ENCODE data around the gene GOLGA3.
"Not testable (repeated sequence)": the region's sequence is repeated elsewhere in the genome, so short reads cannot be mapped to it uniquely, and the experiment has no call there.

The GOLGA3 gene

DNA sequence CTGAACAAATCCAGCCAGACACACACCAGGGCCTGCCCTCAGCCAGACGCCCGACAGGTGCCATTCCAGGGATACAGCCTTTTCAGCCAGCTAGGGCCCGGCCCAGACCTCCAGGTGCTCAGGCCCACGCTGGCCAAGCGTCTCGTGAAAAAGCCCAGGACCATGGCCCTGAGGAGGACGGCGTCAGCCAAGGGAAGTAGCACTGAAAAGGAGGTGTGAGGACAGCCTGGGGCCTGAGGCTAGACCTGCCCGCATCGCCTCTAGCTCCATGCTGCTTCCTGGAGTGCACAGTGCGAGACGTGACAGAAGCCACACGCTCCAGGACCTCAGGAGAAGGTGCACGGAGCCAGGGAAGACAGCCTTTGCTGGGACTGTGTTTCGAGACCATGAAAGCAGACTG, 29.8 kb downstream of the GOLGA3 start:
- DNase-seq (ENCODE audit: low read depth): no peak
- H3K4me3 ChIP-seq (replicated peaks; ENCODE audit: low read depth, low read length): no peak overlapping the region
- TF ChIP-seq, protein P1, sequence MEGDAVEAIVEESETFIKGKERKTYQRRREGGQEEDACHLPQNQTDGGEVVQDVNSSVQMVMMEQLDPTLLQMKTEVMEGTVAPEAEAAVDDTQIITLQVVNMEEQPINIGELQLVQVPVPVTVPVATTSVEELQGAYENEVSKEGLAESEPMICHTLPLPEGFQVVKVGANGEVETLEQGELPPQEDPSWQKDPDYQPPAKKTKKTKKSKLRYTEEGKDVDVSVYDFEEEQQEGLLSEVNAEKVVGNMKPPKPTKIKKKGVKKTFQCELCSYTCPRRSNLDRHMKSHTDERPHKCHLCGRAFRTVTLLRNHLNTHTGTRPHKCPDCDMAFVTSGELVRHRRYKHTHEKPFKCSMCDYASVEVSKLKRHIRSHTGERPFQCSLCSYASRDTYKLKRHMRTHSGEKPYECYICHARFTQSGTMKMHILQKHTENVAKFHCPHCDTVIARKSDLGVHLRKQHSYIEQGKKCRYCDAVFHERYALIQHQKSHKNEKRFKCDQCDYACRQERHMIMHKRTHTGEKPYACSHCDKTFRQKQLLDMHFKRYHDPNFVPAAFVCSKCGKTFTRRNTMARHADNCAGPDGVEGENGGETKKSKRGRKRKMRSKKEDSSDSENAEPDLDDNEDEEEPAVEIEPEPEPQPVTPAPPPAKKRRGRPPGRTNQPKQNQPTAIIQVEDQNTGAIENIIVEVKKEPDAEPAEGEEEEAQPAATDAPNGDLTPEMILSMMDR (IDR thresholded peaks at IDR 0.05; ENCODE audit: low read length, missing control alignments): no peak

DNA sequence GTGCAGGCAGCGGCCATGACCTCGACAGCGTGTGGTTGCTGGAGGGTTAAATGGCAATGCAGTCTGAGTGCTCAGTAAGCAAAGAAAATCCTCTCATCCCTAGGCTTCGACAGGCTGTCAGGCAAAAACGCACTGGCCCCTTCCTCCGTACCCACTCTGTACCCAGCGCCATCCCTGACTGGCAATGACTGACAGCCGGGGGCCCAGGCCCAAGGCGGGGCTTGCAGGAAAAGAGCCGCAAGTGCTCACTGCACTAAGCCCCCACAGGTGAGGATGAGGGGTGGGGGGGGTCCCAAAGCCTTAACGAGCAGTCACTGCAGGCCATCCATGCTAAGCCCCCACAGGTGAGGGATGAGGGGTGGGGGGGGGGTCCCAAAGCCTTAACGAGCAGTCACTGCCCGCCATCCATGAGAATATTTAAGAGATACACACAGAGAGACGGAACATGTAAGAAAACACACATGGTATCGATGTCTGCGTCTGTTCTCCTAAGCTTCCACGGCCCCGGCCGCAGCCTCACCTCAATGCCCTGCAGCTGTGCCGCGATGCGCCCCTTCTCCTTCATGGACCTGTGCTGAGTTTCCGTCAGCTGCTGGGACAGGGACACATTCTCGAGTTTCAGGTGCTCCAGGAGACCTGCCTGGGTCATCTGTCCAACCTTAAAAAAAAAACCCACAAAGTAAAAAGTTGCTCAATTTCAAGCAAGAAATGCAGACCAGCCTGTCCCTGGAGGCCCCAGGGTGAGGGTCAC, 30.7 kb downstream of the GOLGA3 start:
- TF ChIP-seq, protein P1 (IDR thresholded peaks at IDR 0.05; ENCODE audit: low read length, missing control alignments): no peak
- no peak for DNase-seq (ENCODE audit: low read depth)
- no peak overlapping the region for H3K4me3 ChIP-seq (replicated peaks; ENCODE audit: low read depth, low read length)

DNA sequence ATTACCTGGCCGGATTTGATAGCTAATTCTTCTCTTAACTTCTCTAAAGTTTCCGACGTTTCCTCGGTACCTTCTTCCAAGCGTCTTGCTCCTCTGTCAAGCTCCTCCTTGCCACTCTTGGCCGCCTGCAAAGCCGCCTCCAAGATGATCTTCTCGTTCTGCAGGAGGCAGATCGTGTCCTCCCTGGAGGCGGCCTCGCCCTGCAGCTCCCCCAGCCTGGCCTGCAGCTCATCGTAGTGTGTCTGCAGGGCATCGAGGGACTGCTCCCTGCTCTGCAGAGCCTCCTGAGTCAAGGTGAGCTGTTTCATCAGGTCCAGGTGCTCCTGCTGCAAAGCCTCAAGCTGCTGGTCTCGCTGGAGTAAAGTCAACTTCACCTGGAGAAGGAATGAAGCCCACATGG, 32.8 kb downstream of the GOLGA3 start:
- no peak overlapping the region for H3K4me3 ChIP-seq (replicated peaks; ENCODE audit: low read depth, low read length)
- no peak for DNase-seq (ENCODE audit: low read depth)
- TF ChIP-seq, protein P1 (IDR thresholded peaks at IDR 0.05; ENCODE audit: low read length, missing control alignments): no peak

DNA sequence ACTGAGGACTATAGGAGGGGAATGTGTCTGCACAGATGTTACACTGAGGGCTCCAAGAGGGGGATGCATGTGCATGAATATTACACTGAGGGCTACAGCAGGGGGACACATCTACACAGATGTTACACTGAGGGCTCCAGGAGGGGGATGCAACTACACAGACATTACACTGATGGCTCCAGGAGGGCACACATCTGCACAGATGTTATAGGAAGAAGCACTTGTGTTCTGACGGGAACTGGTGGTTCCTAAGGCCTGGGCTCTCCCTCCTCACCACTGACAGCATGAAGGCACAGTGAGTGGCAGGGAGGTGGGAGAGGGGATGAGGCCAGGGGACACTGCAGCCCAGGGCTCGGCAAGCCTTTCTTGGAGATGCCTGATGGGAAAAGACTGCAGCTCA, 36.7 kb downstream of the GOLGA3 start:
- DNase-seq (ENCODE audit: low read depth); H3K4me3 ChIP-seq (replicated peaks; ENCODE audit: low read depth, low read length): not testable (repeated sequence)

DNA sequence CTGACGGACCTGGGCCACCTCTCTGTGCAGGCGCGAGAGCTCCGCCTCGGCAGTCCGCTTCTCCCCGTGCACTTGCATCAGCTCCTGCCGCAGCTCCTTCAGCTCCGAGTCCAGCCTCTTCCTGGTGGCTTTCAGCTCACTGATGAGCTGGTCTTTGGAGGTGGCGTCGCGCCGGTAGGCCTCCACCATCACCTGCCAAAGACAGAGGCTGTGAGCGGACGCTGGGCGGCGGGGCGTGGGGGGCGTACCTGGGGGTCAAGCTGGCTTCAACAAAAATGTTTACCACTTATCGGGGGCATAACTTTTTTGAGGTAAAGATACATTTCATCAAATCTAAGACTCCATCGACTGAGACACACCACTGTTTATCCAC, 39.6 kb downstream of the GOLGA3 start:
- TF ChIP-seq, protein P1 (IDR thresholded peaks at IDR 0.05; ENCODE audit: low read length, missing control alignments): no peak
- H3K4me3 ChIP-seq (replicated peaks; ENCODE audit: low read depth, low read length): no peak overlapping the region
- DNase-seq (ENCODE audit: low read depth): no peak

DNA sequence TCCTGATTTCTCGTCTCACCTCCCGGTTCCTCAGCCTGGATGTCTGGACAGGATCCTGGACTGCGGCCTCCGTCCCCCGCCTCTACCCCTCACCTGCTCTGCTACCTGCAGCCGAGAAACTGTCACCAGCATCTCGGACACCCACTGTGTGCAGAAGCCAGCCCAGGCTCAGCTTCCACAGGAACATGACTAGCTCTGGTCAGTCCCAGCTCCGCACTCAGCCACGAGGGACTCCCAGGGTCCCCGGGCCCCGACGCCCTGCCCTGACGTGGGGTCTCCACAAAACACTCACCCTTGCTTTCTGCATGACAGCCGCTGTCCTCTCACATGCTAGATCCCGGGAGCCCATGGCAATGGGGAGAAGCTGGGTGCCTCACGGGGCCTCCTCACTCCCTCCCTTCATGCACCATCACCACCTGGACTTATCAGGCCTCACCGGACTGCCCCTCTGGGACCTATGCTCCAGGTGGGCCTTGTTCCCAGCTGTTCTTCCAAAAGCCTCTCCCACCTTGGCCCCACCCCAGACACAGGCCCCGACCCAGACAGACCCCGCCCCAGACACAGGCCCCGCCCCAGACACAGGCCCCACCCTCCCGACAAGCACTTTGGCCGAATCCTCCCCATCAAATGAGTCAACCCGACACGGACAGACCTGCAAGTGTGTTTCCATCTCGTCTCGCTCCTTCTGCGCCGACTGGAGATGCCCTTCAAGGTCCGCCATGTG, 40.1 kb downstream of the GOLGA3 start:
- no peak for DNase-seq (ENCODE audit: low read depth)
- no peak overlapping the region for H3K4me3 ChIP-seq (replicated peaks; ENCODE audit: low read depth, low read length)
- TF ChIP-seq, protein P1 (IDR thresholded peaks at IDR 0.05; ENCODE audit: low read length, missing control alignments): no peak

DNA sequence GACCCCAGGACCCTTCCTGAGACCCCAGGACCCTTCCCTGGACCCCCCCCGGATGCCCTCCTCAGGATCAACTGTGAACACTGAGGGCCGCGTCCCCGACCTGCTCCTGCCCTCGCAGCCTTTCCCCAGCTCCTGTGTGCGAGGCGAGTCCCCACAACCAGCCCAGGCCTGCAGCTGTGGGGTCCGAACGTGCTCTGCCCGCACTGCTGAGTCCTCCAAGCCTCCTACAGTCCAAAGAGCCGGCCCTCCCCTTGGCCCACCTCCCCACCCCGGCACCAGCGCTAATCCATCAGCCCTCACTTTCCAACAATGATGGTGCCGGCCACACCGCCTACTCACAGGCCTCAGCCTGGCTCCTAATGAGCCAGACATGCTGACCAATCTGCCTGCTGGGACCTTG, 40.8 kb downstream of the GOLGA3 start:
- TF ChIP-seq, protein P1 (IDR thresholded peaks at IDR 0.05; ENCODE audit: low read length, missing control alignments): no peak
- H3K4me3 ChIP-seq (replicated peaks; ENCODE audit: low read depth, low read length): no peak overlapping the region
- DNase-seq (ENCODE audit: low read depth): no peak

Measured in fibroblast of pulmonary artery (primary cell).